ENCODE results near the gene JUNB.

JUNB gene

DNA sequence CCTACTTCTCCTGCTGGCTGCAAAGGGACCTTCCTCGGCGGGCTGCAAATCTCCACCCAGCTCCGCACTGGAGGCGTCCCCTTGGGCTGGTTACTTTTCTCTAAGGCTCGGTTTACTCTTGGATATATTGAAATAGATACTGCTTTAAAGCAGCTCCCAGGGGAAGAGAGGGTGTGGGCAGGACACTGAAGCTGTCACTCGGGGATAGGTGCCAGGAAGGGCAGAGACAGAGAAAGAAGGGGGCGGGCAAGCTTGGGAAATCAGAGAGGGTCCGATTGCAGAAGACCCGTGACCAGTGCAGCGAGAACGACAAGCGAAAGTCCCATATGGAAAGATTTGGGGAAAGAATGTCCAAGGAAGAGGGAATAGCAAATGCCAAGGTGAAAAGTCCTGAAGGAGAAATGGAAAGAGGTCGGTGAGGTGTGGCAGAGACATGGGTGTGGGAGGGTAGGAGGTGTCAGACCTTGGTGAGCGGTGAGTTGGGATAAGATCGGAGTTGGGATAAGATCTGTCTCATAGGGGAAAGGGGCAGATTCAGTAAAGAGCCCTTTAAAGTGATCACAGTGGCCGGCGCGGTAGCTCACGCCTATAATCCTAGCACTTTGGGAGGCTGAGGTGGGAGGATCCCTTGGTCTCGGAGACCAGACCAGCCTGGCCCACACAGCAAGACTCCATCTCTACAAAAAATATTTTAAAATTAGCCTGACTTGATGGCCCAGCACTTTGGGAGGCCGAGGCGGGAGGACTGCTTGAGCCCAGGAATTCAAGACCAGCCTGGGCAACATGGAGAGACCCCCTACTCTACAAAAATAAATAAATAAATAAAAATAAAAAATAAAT is 11.2 kb downstream of the JUNB start:
- no CpG with 5 or more reads among the region's 22 CpGs for WGBS, 2 donors (ENCODE audit: extremely low coverage in 2 of 2, insufficient read length in 2 of 2, insufficient replicate concordance in 1 of 2)
- H2BK15ac ChIP-seq (ENCODE audit: low read length): peak overlapping the region; percentile 99
- no peaks in the 10 kb centered on the region for H3K9me3 ChIP-seq (replicated peaks in 1 of 2; ENCODE audit: control insufficient read depth in 2 of 2, insufficient read depth in 1 of 2, low read depth in 1 of 2, low read length in 2 of 2)
- H2BK12ac ChIP-seq (ENCODE audit: low read length): no peak overlapping the region
- H3K4ac ChIP-seq (ENCODE audit: low read length): no peak overlapping the region
- peak overlapping the region; percentile 87 for H3K9ac ChIP-seq (ENCODE audit: low read depth, low read length, poor library complexity)
- H3K27me3 ChIP-seq (ENCODE audit: control insufficient read depth in 3 of 3, insufficient read depth in 3 of 3, low read depth in 1 of 3, low read length in 3 of 3): no peaks in the 10 kb centered on the region
- H4K8ac ChIP-seq (ENCODE audit: low read depth, low read length): no peak overlapping the region
- H3K4me3 ChIP-seq (ENCODE audit: low read length in 2 of 2): peak overlapping the region; percentile 86 to 96
- peak overlapping the region; percentile 87 for H2BK120ac ChIP-seq (ENCODE audit: low read depth, low read length)
- peak overlapping the region; percentile 94 for H2BK5ac ChIP-seq (ENCODE audit: low read length)
- H3K27ac ChIP-seq (replicated peaks; ENCODE audit: low read length): no peak overlapping the region
- peak overlapping the region; percentile 96 for H3K18ac ChIP-seq (ENCODE audit: low read length)
- no peak overlapping the region for H2AK5ac ChIP-seq (ENCODE audit: low read depth, low read length)
- H3K14ac ChIP-seq (ENCODE audit: low read length): no peak overlapping the region
- no peak overlapping the region for H4K91ac ChIP-seq (ENCODE audit: low read depth, low read length, poor library complexity)
- H3K23ac ChIP-seq (ENCODE audit: low read depth, low read length, poor library complexity): peak overlapping the region; percentile 98
- no peak for DNase-seq (ENCODE audit: low spot score)
- H3K36me3 ChIP-seq (replicated peaks in 1 of 2; ENCODE audit: control insufficient read depth in 2 of 2, insufficient read depth in 2 of 2, low read length in 2 of 2): peaks cover 15 to 28% of the 10 kb centered on the region in 2 donors
- H3K4me1 ChIP-seq (ENCODE audit: control insufficient read depth in 2 of 2, insufficient read depth in 1 of 2, low read depth in 1 of 2, low read length in 2 of 2): peaks cover 14 to 17% of the 10 kb centered on the region in 2 donors
- peak overlapping the region; percentile 98 for H2AFZ ChIP-seq (ENCODE audit: low read length)
- H3K79me1 ChIP-seq (ENCODE audit: low read depth, low read length): peaks cover 18% of the 10 kb centered on the region
- H3K4me2 ChIP-seq (ENCODE audit: insufficient read depth, low read length, poor library complexity, severe bottlenecking): peak overlapping the region; percentile 84

GRCh38 chr19:12804051-12804450 is 12.8 kb downstream of the JUNB start:
- Histone ChIP-seq H3K9me3 (replicated peaks in 1 of 2; ENCODE audit: control insufficient read depth in 2 of 2, insufficient read depth in 1 of 2, low read depth in 1 of 2, low read length in 2 of 2) (no peaks in the 10 kb centered on the region), H2AFZ (ENCODE audit: low read length) (no peak overlapping the region), H2BK5ac (ENCODE audit: low read length) (no peak overlapping the region), H3K9ac (ENCODE audit: low read depth, low read length, poor library complexity) (no peak overlapping the region), H3K4me1 (ENCODE audit: control insufficient read depth in 2 of 2, insufficient read depth in 1 of 2, low read depth in 1 of 2, low read length in 2 of 2) (peaks cover 14 to 17% of the 10 kb centered on the region in 2 donors), H3K14ac (ENCODE audit: low read length) (no peak overlapping the region), H3K79me1 (ENCODE audit: low read depth, low read length) (peaks cover 19% of the 10 kb centered on the region), H3K27me3 (ENCODE audit: control insufficient read depth in 3 of 3, insufficient read depth in 3 of 3, low read depth in 1 of 3, low read length in 3 of 3) (no peaks in the 10 kb centered on the region), H3K4me2 (ENCODE audit: insufficient read depth, low read length, poor library complexity, severe bottlenecking) (no peak overlapping the region), H3K23ac (ENCODE audit: low read depth, low read length, poor library complexity) (no peak overlapping the region), H2BK12ac (ENCODE audit: low read length) (no peak overlapping the region), H4K8ac (ENCODE audit: low read depth, low read length) (no peak overlapping the region), H3K4ac (ENCODE audit: low read length) (no peak overlapping the region), H2AK5ac (ENCODE audit: low read depth, low read length) (no peak overlapping the region), H3K36me3 (replicated peaks in 1 of 2; ENCODE audit: control insufficient read depth in 2 of 2, insufficient read depth in 2 of 2, low read length in 2 of 2) (peaks cover 20 to 35% of the 10 kb centered on the region in 2 donors), H4K91ac (ENCODE audit: low read depth, low read length, poor library complexity) (no peak overlapping the region), H3K4me3 (ENCODE audit: low read length in 2 of 2) (no peak overlapping the region), H2BK15ac (ENCODE audit: low read length) (no peak overlapping the region), H3K18ac (ENCODE audit: low read length) (no peak overlapping the region), H3K27ac (replicated peaks; ENCODE audit: low read length) (no peak overlapping the region), H2BK120ac (ENCODE audit: low read depth, low read length) (peak overlapping the region; percentile 51)
- 100% methylated on average over 5 of the region's 26 CpGs; no CpG with 5 or more reads in 1 of the 2 donors for WGBS, 2 donors (ENCODE audit: extremely low coverage in 2 of 2, insufficient read length in 2 of 2, insufficient replicate concordance in 1 of 2)
- DNase-seq (ENCODE audit: low spot score): no peak

DNA sequence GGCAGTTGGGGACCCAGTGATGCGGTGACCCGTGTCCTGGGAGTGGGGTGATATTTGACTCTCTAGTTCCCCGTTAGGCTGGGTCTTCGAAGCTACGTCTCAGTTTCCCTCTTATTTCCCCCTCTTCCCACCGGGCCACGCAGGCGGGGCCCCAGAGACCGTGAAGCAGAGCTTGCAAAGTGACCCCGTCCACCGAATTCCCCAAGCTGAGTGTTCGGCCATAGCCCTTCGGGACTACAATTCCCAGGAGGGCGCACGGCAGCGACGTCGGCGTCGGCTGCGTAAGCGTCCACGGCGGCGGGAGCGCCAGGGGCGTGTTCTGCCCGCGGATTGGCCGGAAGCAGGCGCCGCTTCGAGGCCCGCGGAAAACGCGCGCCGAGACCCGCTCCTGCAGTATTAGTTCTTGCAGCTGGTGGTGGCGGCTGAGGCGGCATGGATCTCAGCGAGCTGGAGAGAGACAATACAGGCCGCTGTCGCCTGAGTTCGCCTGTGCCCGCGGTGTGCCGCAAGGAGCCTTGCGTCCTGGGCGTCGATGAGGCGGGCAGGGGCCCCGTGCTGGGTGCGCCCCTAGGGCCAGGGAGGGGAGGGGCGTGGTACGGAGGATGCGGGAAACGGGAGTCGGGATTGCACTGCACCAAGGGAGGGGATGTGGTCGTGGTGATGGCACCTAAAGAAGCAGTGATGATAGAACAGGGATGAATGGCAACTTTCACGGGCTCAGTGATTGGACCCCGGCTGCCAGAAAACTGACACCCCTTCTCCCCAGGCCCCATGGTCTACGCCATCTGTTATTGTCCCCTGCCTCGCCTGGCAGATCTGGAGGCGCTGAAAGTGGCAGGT is 15.2 kb downstream of the JUNB start, which contains the start of gene RNASEH2A:
Gene RNASEH2A (plus strand): TSS at position 343 of the 840 bp plus-strand sequence. CDS start 90 bp downstream, at position 433.
- Histone ChIP-seq H3K9ac (ENCODE audit: low read depth, low read length, poor library complexity) (peak within 1 kb of the TSS; percentile 98), H4K91ac (ENCODE audit: low read depth, low read length, poor library complexity) (no peak within 1 kb of the TSS), H2AK5ac (ENCODE audit: low read depth, low read length) (peak within 1 kb of the TSS; percentile 4), H3K4ac (ENCODE audit: low read length) (no peak within 1 kb of the TSS), H3K36me3 (replicated peaks in 1 of 2; ENCODE audit: control insufficient read depth in 2 of 2, insufficient read depth in 2 of 2, low read length in 2 of 2) (peaks cover 26 to 41% of the 10 kb centered on the region in 2 donors), H2AFZ (ENCODE audit: low read length) (peak within 1 kb of the TSS; percentile 93), H3K23ac (ENCODE audit: low read depth, low read length, poor library complexity) (peak within 1 kb of the TSS; percentile 22), H3K14ac (ENCODE audit: low read length) (peak within 1 kb of the TSS; percentile 98), H3K4me2 (ENCODE audit: insufficient read depth, low read length, poor library complexity, severe bottlenecking) (peak within 1 kb of the TSS; percentile 91), H3K79me1 (ENCODE audit: low read depth, low read length) (peaks cover 8% of the 10 kb centered on the region), H2BK12ac (ENCODE audit: low read length) (no peak within 1 kb of the TSS), H3K4me3 (ENCODE audit: low read length in 2 of 2) (peak within 1 kb of the TSS; percentile 80 to 94), H3K27me3 (ENCODE audit: control insufficient read depth in 3 of 3, insufficient read depth in 3 of 3, low read depth in 1 of 3, low read length in 3 of 3) (no peaks in the 10 kb centered on the region), H3K27ac (replicated peaks; ENCODE audit: low read length) (peak within 1 kb of the TSS; percentile 54), H2BK15ac (ENCODE audit: low read length) (no peak within 1 kb of the TSS), H3K4me1 (ENCODE audit: control insufficient read depth in 2 of 2, insufficient read depth in 1 of 2, low read depth in 1 of 2, low read length in 2 of 2) (peaks cover 12 to 14% of the 10 kb centered on the region in 2 donors), H4K8ac (ENCODE audit: low read depth, low read length) (peak within 1 kb of the TSS; percentile 54), H2BK120ac (ENCODE audit: low read depth, low read length) (no peak within 1 kb of the TSS), H3K9me3 (replicated peaks in 1 of 2; ENCODE audit: control insufficient read depth in 2 of 2, insufficient read depth in 1 of 2, low read depth in 1 of 2, low read length in 2 of 2) (no peaks in the 10 kb centered on the region), H2BK5ac (ENCODE audit: low read length) (no peak within 1 kb of the TSS), H3K18ac (ENCODE audit: low read length) (peak within 1 kb of the TSS; percentile 92)
- WGBS, 2 donors (ENCODE audit: extremely low coverage in 2 of 2, insufficient read length in 2 of 2, insufficient replicate concordance in 1 of 2): no CpG with 5 or more reads among the region's 66 CpGs
- peak; percentile 85 for DNase-seq (ENCODE audit: low spot score)
